Activated CD8-positive, alpha-beta T cell treated with anti-CD3 and anti-CD28 coated beads for 36 hours (primary cell): ENCODE results near the gene CCDC102B. TPM values are rescaled to one million over a fixed set of nuclear protein-coding genes. Genes with fewer than 3 reads are reported as not detected.

ENCODE experiments used
- ATAC-seq: fragments of 200-7000 bp; cut with Tn5 transposase; one replicate; pipeline ENCODE4 v1.10.0; 2021; ENCODE audit warnings: mild to moderate bottlenecking, moderate library complexity
- CTCF ChIA-PET: fragments of 350-600 bp; sonication (Branson Sonifier 250); formaldehyde crosslinking; loops from one replicate; lab custom pipeline; 2021; ENCODE audit warnings: antibody characterized with exemption; lab: Charles Lee
- POLR2A ChIA-PET: fragments of 350-600 bp; sonication (Branson Sonifier 250); formaldehyde crosslinking; loops from one replicate; lab custom pipeline; 2021; ENCODE audit warnings: antibody characterized with exemption; lab: Charles Lee
- DNase-seq: peaks from one replicate; pipeline ENCODE4 v3.0.0-alpha.2; 2020
- H3K27ac Mint-ChIP-seq: one replicate; pipeline ENCODE4 v1.8.0; 2021; ENCODE audit warnings: mild to moderate bottlenecking, mixed read lengths
- H3K27me3 Mint-ChIP-seq: one replicate; pipeline ENCODE4 v1.8.0; 2021; ENCODE audit warnings: mixed read lengths
- H3K36me3 Mint-ChIP-seq: one replicate; pipeline ENCODE4 v1.8.0; 2021; ENCODE audit warnings: low read depth, mixed read lengths
- H3K4me1 Mint-ChIP-seq: one replicate; pipeline ENCODE4 v1.8.0; 2021; ENCODE audit warnings: low read depth, mixed read lengths
- H3K4me3 Mint-ChIP-seq: one replicate; pipeline ENCODE4 v1.8.0; 2021; ENCODE audit warnings: mild to moderate bottlenecking, moderate library complexity, mixed read lengths
- H3K9me3 Mint-ChIP-seq: one replicate; pipeline ENCODE4 v1.8.0; 2021; ENCODE audit warnings: mixed read lengths
- intact Hi-C: fragments of 100-400 bp; cut with micrococcal nuclease; formaldehyde crosslinking; loops from one replicate; pipeline ENCODE4 v1.10.0; 2022
- total RNA-seq, 2 experiments: library from RNA; stranded (reverse); gene quantifications; one replicate each; pipeline ENCODE4 v1.2.3, GENCODE V29; 2021
- TF ChIP-seq, protein P1 (sequence below): fragments of 200-600 bp; IDR thresholded peaks from one replicate; pipeline ENCODE4 v1.8.0; 2022; ENCODE audit warnings: antibody characterized with exemption, mild to moderate bottlenecking

Gene CCDC102B
- total RNA-seq, 2 experiments from 2014 or later: 0.95 to 2.1 TPM

DNA sequence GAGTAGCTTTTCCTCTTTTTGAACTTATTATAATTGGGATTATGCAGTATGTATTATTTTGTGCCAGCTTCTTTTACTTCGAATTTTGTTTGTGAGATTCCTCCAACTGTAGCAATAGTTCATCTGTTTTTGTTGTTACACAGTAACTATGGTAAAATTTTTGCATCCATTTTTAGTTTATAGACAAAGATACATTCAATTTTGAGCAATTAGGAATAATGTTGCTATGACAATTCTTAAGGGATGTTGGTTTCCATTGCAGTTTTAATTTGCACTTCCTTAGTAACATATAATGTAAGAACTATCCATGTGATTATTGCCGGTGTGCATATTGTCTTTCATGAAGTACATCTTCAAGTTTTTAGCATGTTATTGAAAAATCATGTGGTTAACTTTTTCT is 20.7 kb downstream of the CCDC102B start:
- DNase-seq: no peak
- no peaks in the 10 kb centered on the region for H3K27me3 Mint-ChIP-seq
- no peak for ATAC-seq
- intact Hi-C loops: no loop called here
- ChIA-PET CTCF (no interaction called here), POLR2A (no interaction called here)
- H3K36me3 Mint-ChIP-seq: no peaks in the 10 kb centered on the region
- no peaks in the 10 kb centered on the region for H3K4me1 Mint-ChIP-seq
- TF ChIP-seq, protein P1, sequence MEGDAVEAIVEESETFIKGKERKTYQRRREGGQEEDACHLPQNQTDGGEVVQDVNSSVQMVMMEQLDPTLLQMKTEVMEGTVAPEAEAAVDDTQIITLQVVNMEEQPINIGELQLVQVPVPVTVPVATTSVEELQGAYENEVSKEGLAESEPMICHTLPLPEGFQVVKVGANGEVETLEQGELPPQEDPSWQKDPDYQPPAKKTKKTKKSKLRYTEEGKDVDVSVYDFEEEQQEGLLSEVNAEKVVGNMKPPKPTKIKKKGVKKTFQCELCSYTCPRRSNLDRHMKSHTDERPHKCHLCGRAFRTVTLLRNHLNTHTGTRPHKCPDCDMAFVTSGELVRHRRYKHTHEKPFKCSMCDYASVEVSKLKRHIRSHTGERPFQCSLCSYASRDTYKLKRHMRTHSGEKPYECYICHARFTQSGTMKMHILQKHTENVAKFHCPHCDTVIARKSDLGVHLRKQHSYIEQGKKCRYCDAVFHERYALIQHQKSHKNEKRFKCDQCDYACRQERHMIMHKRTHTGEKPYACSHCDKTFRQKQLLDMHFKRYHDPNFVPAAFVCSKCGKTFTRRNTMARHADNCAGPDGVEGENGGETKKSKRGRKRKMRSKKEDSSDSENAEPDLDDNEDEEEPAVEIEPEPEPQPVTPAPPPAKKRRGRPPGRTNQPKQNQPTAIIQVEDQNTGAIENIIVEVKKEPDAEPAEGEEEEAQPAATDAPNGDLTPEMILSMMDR: no peak
- H3K4me3 Mint-ChIP-seq: no peak overlapping the region
- H3K27ac Mint-ChIP-seq: no peak overlapping the region
- H3K9me3 Mint-ChIP-seq: no peaks in the 10 kb centered on the region

DNA sequence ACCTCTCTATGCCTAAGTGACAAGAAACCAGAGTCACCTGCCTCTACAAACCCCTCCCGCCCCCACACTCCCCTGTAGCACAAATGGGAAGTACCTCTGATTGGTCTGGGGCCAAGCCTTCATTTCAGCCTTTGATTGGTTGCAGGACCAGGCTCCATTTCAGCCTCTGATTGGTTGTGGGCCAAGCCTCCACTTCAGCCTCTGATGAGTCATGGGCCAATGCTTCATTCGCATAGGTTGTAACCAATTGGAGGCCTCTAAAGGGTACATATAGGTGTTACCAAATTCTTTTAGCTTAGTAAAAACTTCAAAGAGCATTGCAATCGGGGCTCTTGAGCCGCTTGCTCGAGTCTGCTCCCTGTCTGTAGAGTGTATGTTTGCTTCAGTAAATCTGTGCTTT is 25.0 kb downstream of the CCDC102B start:
- intact Hi-C loops: no loop called here
- Mint-ChIP-seq H3K4me1 (no peaks in the 10 kb centered on the region), H3K9me3 (no peaks in the 10 kb centered on the region), H3K27ac (no peak overlapping the region), H3K36me3 (no peaks in the 10 kb centered on the region), H3K4me3 (no peak overlapping the region), H3K27me3 (no peaks in the 10 kb centered on the region)
- ChIA-PET POLR2A (no interaction called here), CTCF (no interaction called here)
- DNase-seq: peak; percentile 31
- peak; percentile 56 for ATAC-seq
- TF ChIP-seq, protein P1: no peak

DNA sequence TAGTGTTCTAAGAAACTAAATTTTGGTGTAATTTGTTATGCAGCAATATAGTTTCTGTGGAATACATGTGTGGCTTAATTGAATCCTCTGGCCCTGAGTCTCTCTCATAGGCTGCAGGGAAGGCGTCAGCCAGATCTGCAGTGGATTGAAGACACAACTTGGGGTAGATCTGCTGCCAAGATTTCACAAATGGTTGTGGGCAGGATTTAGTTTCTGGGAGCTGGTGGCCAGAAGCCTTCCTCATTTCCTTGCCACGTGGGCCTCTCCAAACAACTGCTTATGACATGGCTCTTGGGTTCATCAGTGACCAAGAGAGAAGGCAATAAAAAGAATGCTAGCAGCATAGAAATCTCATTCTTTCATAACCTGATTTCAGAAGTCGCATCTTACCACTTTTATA is 28.2 kb downstream of the CCDC102B start:
- no peak overlapping the region for H3K27ac Mint-ChIP-seq
- CTCF ChIA-PET: no interaction called here
- POLR2A ChIA-PET: no interaction called here
- intact Hi-C loops: no loop called here
- H3K4me3 Mint-ChIP-seq: no peak overlapping the region
- H3K4me1 Mint-ChIP-seq: no peaks in the 10 kb centered on the region
- DNase-seq: no peak
- TF ChIP-seq, protein P1: no peak
- H3K36me3 Mint-ChIP-seq: no peaks in the 10 kb centered on the region
- no peak for ATAC-seq
- no peaks in the 10 kb centered on the region for H3K9me3 Mint-ChIP-seq
- H3K27me3 Mint-ChIP-seq: no peaks in the 10 kb centered on the region

DNA sequence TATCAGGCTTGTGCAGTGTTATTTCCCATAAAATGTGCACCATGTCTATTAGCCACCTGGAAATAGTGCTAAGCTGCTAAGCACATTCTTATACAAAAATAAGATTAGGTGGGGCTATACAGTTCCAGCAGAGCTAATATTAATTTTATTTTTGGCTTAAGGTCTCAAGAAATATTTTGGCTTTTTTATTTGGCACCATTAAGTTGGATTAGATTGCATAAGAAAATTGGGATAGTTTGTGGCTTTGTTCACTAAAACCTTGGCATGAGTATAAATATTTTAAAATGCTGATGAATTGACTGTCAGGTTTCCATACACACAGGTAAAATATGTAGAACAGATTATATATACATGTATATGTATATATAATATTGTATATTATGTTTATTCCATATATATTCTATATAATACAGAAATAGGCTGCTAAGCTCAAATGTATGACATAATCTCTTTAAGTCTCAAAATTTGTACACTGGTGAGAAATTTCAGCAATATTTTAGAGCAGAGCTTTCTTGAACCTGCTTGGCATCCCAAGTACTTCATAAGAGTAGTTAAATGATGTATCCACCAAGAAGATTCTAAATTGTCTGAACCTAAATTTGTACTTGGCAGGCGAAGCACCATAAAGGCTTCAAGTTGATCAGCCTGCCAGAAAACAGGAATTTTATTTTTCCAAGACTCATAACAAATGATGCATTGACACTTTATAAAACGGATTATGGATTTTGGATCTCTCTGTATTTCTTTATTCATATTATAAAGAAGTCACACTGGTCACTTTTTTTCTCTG is 32.6 kb downstream of the CCDC102B start:
- TF ChIP-seq, protein P1: no peak

DNA sequence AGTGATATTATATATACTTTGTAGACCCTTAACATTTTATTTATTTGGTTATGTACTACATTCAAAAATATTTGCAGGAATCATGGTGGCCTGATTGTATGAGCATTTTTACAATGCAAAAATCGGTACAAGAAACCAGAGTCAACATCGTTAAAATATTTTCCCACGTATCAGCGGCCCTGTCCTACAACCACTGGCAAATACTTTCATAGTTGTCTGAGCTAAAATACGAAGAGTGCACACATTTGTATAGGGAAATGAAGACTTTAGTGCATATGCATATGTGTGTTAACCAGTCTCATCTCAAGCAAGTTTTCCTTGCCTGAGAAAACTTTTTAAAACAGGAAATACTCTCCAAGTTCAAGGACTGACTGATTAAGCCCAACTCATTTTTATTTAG is 35.9 kb downstream of the CCDC102B start:
- intact Hi-C loops: no loop called here
- TF ChIP-seq, protein P1: no peak
- no peak for DNase-seq
- Mint-ChIP-seq H3K27ac (no peak overlapping the region), H3K36me3 (no peaks in the 10 kb centered on the region), H3K4me1 (no peaks in the 10 kb centered on the region), H3K27me3 (no peaks in the 10 kb centered on the region), H3K9me3 (no peaks in the 10 kb centered on the region), H3K4me3 (no peak overlapping the region)
- ATAC-seq: no peak
- CTCF ChIA-PET: no interaction called here
- POLR2A ChIA-PET: no interaction called here

More for the DNA sequence above, 32.6 kb downstream of the CCDC102B start:
- ATAC-seq (no peak), DNase-seq (no peak)
- Mint-ChIP-seq H3K36me3 (no peaks in the 10 kb centered on the region), H3K27me3 (no peaks in the 10 kb centered on the region), H3K9me3 (no peaks in the 10 kb centered on the region), H3K4me1 (no peaks in the 10 kb centered on the region), H3K4me3 (no peak overlapping the region), H3K27ac (no peak overlapping the region)
- intact Hi-C loops: no loop called here
- ChIA-PET CTCF (no interaction called here), POLR2A (no interaction called here)
